A549 (cell line): ENCODE data around the gene MCM3AP.

Experiments
- JUNB ChIP-seq: fragments of >200 bp; sonication (Bioruptor Twin); formaldehyde crosslinking; IDR thresholded peaks from 2 replicates; pipeline ENCODE4 v1.6.1; 2016
- KDM5A ChIP-seq: fragments of 200-600 bp; sonication (generic); IDR thresholded peaks from 2 replicates; pipeline ENCODE4 v1.6.1; 2016; ENCODE audit warnings: antibody characterized with exemption, mild to moderate bottlenecking
- POLR2A ChIP-seq: IDR thresholded peaks from 2 replicates; pipeline ENCODE4 v1.6.1; 2012; ENCODE audit warnings: mild to moderate bottlenecking, low read length
- RFX5 ChIP-seq: fragments of 450-650 bp; IDR thresholded peaks from 2 replicates; pipeline ENCODE4 v1.7.1; 2014; ENCODE audit warnings: antibody characterized with exemption, mild to moderate bottlenecking, moderate library complexity
- SREBF2 ChIP-seq: fragments of 450-650 bp; IDR thresholded peaks from 2 replicates; pipeline ENCODE4 v1.6.1; 2014; ENCODE audit warnings: mild to moderate bottlenecking, moderate library complexity
- TF ChIP-seq, protein P1 (sequence below): fragments of >200 bp; sonication (Bioruptor Twin); formaldehyde crosslinking; IDR thresholded peaks from 3 replicates; pipeline ENCODE4 v1.5.1; 2016
- TF ChIP-seq, protein P2 (sequence below): fragments of >200 bp; sonication (Bioruptor Twin); formaldehyde crosslinking; IDR thresholded peaks from 2 replicates; pipeline ENCODE4 v1.6.1; 2016
- TF ChIP-seq, protein P3 (sequence below): fragments of 150-350 bp; IDR thresholded peaks from 2 replicates; pipeline ENCODE4 v1.6.1; 2014; ENCODE audit warnings: low read depth, mild to moderate bottlenecking, low read length
- TF ChIP-seq, protein P4 (sequence below): fragments of 200-600 bp; sonication (generic); IDR thresholded peaks from 2 replicates; pipeline ENCODE4 v1.6.1; 2016; ENCODE audit warnings: antibody characterized with exemption, mild to moderate bottlenecking, moderate library complexity

DNA sequence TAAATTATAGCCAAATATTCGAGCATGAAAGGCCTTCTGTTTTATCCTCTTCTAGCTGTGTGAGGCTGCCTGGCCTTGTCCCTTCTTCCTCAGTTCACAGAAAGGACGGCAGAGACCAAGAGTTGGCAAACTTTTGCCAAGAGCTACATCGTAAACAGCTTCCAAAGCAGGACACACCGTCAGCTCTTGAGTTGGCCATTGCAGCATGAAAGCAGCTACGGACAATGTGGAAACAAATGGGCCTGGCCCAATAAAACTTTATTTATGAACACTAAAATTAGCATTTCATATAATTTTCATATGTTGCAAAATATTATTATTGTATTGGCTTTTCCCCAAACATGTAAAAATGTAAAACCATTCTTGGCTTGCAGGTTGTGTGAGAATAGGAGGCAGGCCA, 27.5 kb upstream of the MCM3AP start:
- TF ChIP-seq, protein P1, sequence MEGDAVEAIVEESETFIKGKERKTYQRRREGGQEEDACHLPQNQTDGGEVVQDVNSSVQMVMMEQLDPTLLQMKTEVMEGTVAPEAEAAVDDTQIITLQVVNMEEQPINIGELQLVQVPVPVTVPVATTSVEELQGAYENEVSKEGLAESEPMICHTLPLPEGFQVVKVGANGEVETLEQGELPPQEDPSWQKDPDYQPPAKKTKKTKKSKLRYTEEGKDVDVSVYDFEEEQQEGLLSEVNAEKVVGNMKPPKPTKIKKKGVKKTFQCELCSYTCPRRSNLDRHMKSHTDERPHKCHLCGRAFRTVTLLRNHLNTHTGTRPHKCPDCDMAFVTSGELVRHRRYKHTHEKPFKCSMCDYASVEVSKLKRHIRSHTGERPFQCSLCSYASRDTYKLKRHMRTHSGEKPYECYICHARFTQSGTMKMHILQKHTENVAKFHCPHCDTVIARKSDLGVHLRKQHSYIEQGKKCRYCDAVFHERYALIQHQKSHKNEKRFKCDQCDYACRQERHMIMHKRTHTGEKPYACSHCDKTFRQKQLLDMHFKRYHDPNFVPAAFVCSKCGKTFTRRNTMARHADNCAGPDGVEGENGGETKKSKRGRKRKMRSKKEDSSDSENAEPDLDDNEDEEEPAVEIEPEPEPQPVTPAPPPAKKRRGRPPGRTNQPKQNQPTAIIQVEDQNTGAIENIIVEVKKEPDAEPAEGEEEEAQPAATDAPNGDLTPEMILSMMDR, result no peak
- TF ChIP-seq POLR2A (no peak), SREBF2 (no peak), RFX5 (no peak), JUNB (no peak), KDM5A (no peak)
- TF ChIP-seq, protein P2, sequence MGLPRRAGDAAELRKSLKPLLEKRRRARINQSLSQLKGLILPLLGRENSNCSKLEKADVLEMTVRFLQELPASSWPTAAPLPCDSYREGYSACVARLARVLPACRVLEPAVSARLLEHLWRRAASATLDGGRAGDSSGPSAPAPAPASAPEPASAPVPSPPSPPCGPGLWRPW, result no peak
- TF ChIP-seq, protein P3, sequence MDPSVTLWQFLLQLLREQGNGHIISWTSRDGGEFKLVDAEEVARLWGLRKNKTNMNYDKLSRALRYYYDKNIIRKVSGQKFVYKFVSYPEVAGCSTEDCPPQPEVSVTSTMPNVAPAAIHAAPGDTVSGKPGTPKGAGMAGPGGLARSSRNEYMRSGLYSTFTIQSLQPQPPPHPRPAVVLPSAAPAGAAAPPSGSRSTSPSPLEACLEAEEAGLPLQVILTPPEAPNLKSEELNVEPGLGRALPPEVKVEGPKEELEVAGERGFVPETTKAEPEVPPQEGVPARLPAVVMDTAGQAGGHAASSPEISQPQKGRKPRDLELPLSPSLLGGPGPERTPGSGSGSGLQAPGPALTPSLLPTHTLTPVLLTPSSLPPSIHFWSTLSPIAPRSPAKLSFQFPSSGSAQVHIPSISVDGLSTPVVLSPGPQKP, result no peak
- TF ChIP-seq, protein P4, sequence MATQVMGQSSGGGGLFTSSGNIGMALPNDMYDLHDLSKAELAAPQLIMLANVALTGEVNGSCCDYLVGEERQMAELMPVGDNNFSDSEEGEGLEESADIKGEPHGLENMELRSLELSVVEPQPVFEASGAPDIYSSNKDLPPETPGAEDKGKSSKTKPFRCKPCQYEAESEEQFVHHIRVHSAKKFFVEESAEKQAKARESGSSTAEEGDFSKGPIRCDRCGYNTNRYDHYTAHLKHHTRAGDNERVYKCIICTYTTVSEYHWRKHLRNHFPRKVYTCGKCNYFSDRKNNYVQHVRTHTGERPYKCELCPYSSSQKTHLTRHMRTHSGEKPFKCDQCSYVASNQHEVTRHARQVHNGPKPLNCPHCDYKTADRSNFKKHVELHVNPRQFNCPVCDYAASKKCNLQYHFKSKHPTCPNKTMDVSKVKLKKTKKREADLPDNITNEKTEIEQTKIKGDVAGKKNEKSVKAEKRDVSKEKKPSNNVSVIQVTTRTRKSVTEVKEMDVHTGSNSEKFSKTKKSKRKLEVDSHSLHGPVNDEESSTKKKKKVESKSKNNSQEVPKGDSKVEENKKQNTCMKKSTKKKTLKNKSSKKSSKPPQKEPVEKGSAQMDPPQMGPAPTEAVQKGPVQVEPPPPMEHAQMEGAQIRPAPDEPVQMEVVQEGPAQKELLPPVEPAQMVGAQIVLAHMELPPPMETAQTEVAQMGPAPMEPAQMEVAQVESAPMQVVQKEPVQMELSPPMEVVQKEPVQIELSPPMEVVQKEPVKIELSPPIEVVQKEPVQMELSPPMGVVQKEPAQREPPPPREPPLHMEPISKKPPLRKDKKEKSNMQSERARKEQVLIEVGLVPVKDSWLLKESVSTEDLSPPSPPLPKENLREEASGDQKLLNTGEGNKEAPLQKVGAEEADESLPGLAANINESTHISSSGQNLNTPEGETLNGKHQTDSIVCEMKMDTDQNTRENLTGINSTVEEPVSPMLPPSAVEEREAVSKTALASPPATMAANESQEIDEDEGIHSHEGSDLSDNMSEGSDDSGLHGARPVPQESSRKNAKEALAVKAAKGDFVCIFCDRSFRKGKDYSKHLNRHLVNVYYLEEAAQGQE, result no peak
